Upper lobe of right lung (tissue), 1 donor: Measurements from ENCODE around the gene ITGA8. TPM values are rescaled to one million over a fixed set of nuclear protein-coding genes. Genes with fewer than 3 reads are reported as not detected.

Experiments used
- ATAC-seq: fragments of 200-7000 bp; cut with Tn5 transposase; one replicate; pipeline ENCODE4 v1.9.1; 2020; ENCODE audit warnings: mild to moderate bottlenecking, moderate library complexity
- DNase-seq: peaks from one replicate; pipeline ENCODE4 v3.0.0-alpha.2; 2020
- H3K27ac ChIP-seq: fragments of 200-600 bp; one replicate; pipeline ENCODE4 v1.8.0; 2022
- H3K27me3 ChIP-seq: fragments of 200-600 bp; one replicate; pipeline ENCODE4 v1.8.0; 2022; ENCODE audit warnings: mild to moderate bottlenecking
- H3K36me3 ChIP-seq: fragments of 200-600 bp; one replicate; pipeline ENCODE4 v1.8.0; 2022
- H3K4me1 ChIP-seq: fragments of 200-600 bp; one replicate; pipeline ENCODE4 v1.8.0; 2022
- H3K4me3 ChIP-seq: fragments of 200-600 bp; one replicate; pipeline ENCODE4 v1.8.0; 2022; ENCODE audit warnings: mild to moderate bottlenecking
- H3K9me3 ChIP-seq: fragments of 200-600 bp; one replicate; pipeline ENCODE4 v1.8.0; 2022
- intact Hi-C: fragments of 100-400 bp; cut with DNase I; formaldehyde crosslinking; loops from one replicate; pipeline ENCODE4 v1.11.0; 2022
- total RNA-seq: library from RNA; stranded (reverse); fragmentation: NEBNext Ultra II Directional; extraction: Animal tissue kit (Norgen Biotek cat#: 25700); gene quantifications from one replicate; pipeline ENCODE4 v1.2.1, GENCODE V29; 2021
- TF ChIP-seq, protein P1 (sequence below): fragments of 200-600 bp; IDR thresholded peaks from one replicate; pipeline ENCODE4 v1.8.0; 2022; ENCODE audit warnings: antibody characterized with exemption
- donor health status: DM: no; HTN: yes; CAD: no; lungs with severe emphysema.

Gene ITGA8
- total RNA-seq, 1 donor from 2014 or later: 33.9 TPM

DNA sequence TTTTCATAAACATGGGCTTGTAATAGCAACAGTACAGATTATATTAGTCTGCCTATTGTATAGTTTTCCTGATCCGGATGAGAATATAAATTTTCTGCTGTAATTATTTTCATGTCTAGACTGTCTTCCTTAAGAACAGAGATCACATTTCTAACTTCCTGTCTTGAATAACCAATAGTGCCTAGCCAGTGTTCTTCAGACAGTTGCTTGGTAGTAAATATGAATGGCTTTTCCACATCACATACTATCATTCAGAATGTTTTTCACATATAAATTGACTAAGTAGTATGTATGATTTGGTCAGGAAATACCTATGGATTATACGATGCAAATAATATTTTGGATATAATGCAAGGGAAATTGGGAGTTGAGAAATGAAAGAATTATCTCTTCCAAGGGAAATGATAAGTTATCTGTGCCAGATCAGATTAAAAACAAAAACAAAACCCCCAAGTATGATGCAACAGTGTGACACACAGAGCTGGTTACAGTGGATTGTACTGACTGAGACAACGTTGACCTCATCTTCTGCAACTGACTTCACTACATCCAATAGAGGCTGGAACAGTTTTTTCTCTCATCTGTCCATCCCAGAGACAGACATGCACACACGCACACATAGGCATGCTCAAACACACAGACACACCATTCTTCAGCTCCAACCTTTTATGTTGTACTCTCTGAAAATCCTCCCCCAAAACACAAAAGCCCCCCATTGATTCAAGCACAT, 16.4 kb downstream of the ITGA8 start:
- no peaks in the 10 kb centered on the region for H3K9me3 ChIP-seq
- H3K27ac ChIP-seq: no peak overlapping the region
- H3K27me3 ChIP-seq: no peaks in the 10 kb centered on the region
- no peak overlapping the region for H3K4me3 ChIP-seq
- DNase-seq (no peak), ATAC-seq (no peak)
- no peaks in the 10 kb centered on the region for H3K36me3 ChIP-seq
- intact Hi-C loops: no loop called here
- H3K4me1 ChIP-seq: peaks cover 5% of the 10 kb centered on the region
- TF ChIP-seq, protein P1, sequence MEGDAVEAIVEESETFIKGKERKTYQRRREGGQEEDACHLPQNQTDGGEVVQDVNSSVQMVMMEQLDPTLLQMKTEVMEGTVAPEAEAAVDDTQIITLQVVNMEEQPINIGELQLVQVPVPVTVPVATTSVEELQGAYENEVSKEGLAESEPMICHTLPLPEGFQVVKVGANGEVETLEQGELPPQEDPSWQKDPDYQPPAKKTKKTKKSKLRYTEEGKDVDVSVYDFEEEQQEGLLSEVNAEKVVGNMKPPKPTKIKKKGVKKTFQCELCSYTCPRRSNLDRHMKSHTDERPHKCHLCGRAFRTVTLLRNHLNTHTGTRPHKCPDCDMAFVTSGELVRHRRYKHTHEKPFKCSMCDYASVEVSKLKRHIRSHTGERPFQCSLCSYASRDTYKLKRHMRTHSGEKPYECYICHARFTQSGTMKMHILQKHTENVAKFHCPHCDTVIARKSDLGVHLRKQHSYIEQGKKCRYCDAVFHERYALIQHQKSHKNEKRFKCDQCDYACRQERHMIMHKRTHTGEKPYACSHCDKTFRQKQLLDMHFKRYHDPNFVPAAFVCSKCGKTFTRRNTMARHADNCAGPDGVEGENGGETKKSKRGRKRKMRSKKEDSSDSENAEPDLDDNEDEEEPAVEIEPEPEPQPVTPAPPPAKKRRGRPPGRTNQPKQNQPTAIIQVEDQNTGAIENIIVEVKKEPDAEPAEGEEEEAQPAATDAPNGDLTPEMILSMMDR: no peak

DNA sequence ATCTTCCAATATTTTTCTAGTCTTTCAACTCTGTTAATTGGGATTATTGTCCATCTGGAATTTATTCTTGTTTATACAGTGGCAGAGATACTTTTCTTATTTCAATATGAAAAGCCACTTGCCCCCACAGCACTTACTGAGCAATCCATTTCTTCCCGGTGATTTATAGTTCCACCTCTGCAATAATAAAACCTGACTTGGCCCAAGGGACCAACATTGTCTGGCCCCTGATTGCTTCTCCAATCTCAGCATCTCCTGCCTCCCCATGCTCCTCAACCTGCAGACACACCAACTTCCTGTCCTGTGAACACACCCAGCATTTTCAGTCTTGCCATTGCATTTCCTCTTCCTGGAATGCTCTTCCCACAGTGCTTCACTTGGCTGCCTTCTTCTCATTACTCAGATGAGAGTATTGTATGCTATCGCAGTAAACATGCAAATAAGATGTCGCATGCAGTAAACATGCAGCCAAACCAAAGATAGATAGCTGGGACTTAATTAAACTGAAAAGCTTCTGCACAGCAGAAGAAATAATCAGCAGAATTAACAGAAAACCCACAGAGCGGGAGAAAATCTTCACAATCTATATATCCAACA, 19.5 kb downstream of the ITGA8 start:
- intact Hi-C loops: no loop called here
- Histone ChIP-seq H3K9me3 (no peaks in the 10 kb centered on the region), H3K27me3 (no peaks in the 10 kb centered on the region), H3K36me3 (no peaks in the 10 kb centered on the region), H3K4me3 (no peak overlapping the region), H3K27ac (no peak overlapping the region), H3K4me1 (peaks cover 5% of the 10 kb centered on the region)
- ATAC-seq (no peak), DNase-seq (no peak)
- TF ChIP-seq, protein P1: no peak

GRCh38 chr10:15695852-15696251, 23.9 kb downstream of the ITGA8 start:
- ATAC-seq (no peak), DNase-seq (no peak)
- Histone ChIP-seq H3K4me1 (no peaks in the 10 kb centered on the region), H3K9me3 (no peaks in the 10 kb centered on the region), H3K27me3 (no peaks in the 10 kb centered on the region), H3K36me3 (no peaks in the 10 kb centered on the region), H3K4me3 (no peak overlapping the region), H3K27ac (no peak overlapping the region)
- TF ChIP-seq, protein P1: no peak
- intact Hi-C loops: no loop called here

- no peak for DNase-seq
- no peak overlapping the region for H3K27ac ChIP-seq
- intact Hi-C loops: no loop called here
- ATAC-seq: no peak
- TF ChIP-seq, protein P1: no peak
- H3K9me3 ChIP-seq: no peaks in the 10 kb centered on the region
- no peaks in the 10 kb centered on the region for H3K36me3 ChIP-seq
- H3K4me1 ChIP-seq: no peaks in the 10 kb centered on the region
- H3K27me3 ChIP-seq: no peaks in the 10 kb centered on the region
- H3K4me3 ChIP-seq: no peak overlapping the region
Measured at GRCh38 chr10:15690031-15690430, 29.7 kb downstream of the ITGA8 start.

GRCh38 chr10:15684768-15685167, 35.0 kb downstream of the ITGA8 start:
- DNase-seq (no peak), ATAC-seq (no peak)
- no peak overlapping the region for H3K27ac ChIP-seq
- no peaks in the 10 kb centered on the region for H3K36me3 ChIP-seq
- TF ChIP-seq, protein P1: no peak
- no peaks in the 10 kb centered on the region for H3K27me3 ChIP-seq
- no peak overlapping the region for H3K4me3 ChIP-seq
- no peaks in the 10 kb centered on the region for H3K9me3 ChIP-seq
- H3K4me1 ChIP-seq: no peaks in the 10 kb centered on the region
- intact Hi-C loops: no loop called here
